SK-N-SH treated with all-trans-retinoic acid at 6 μM for 48 hours (cell line): ENCODE data around the gene ARHGAP18.
A peak's percentile ranks its signal among the peaks of the same experiment; 100 is the strongest.

Experiments
- ATAC-seq: fragments of 200-7000 bp; cut with Tn5 transposase; 3 replicates; pipeline ENCODE4 v1.9.1; 2020; ENCODE audit warnings: mild to moderate bottlenecking, moderate library complexity
- ARNTL ChIP-seq: fragments of 450-650 bp; formaldehyde crosslinking; IDR thresholded peaks from 2 replicates; pipeline ENCODE4 v1.5.0; 2020; ENCODE audit warnings: low read depth, mild to moderate bottlenecking, moderate library complexity, borderline replicate concordance
- BACH2 ChIP-seq: fragments of 250-450 bp; sonication (Bioruptor Pico); IDR thresholded peaks from 2 replicates; pipeline ENCODE4 v1.9.0; 2021; ENCODE audit warnings: mild to moderate bottlenecking, borderline replicate concordance
- CSDC2 ChIP-seq: fragments of 250-450 bp; sonication (Bioruptor Pico); IDR thresholded peaks from 2 replicates; pipeline ENCODE4 v1.5.0; 2020; ENCODE audit warnings: mild to moderate bottlenecking, moderate library complexity
- CSRNP3 ChIP-seq: fragments of 250-450 bp; sonication (Bioruptor Pico); IDR thresholded peaks from 2 replicates; pipeline ENCODE4 v1.5.1; 2021; ENCODE audit warnings: mild to moderate bottlenecking, moderate library complexity
- ESRRG ChIP-seq: fragments of 250-450 bp; sonication (Bioruptor Pico); IDR thresholded peaks from 2 replicates; pipeline ENCODE4 v1.6.1; 2021; ENCODE audit warnings: mild to moderate bottlenecking
- GLIS3 ChIP-seq: fragments of 250-450 bp; sonication (Bioruptor Pico); IDR thresholded peaks from 2 replicates; pipeline ENCODE4 v1.5.0; 2020; ENCODE audit warnings: mild to moderate bottlenecking, moderate library complexity
- ISL1 ChIP-seq: fragments of 250-450 bp; sonication (Bioruptor Pico); IDR thresholded peaks from 2 replicates; pipeline ENCODE4 v2.1.2; 2022; ENCODE audit warnings: mild to moderate bottlenecking, moderate library complexity
- OSR1 ChIP-seq: fragments of 250-450 bp; sonication (Bioruptor Pico); IDR thresholded peaks from 2 replicates; pipeline ENCODE4 v1.8.0; 2022; ENCODE audit warnings: moderate library complexity, mild to moderate bottlenecking, inconsistent platforms
- PATZ1 ChIP-seq: fragments of 250-450 bp; sonication (Bioruptor Pico); IDR thresholded peaks from 2 replicates; pipeline ENCODE4 v1.8.0; 2020; ENCODE audit warnings: mild to moderate bottlenecking, moderate library complexity, borderline replicate concordance
- POU6F1 ChIP-seq: fragments of 250-450 bp; sonication (Bioruptor Pico); IDR thresholded peaks from 2 replicates; pipeline ENCODE4 v1.8.0; 2021; ENCODE audit warnings: low read depth, mild to moderate bottlenecking, moderate library complexity, borderline replicate concordance
- PPARA ChIP-seq: fragments of 250-450 bp; sonication (Bioruptor Pico); IDR thresholded peaks from 2 replicates; pipeline ENCODE4 v1.5.0; 2020; ENCODE audit warnings: mild to moderate bottlenecking, borderline replicate concordance
- RARB ChIP-seq: fragments of 250-450 bp; sonication (Bioruptor Pico); IDR thresholded peaks from 2 replicates; pipeline ENCODE4 v1.8.0; 2021; ENCODE audit warnings: mild to moderate bottlenecking, moderate library complexity
- SNAI2 ChIP-seq: fragments of 250-450 bp; sonication (Bioruptor Pico); IDR thresholded peaks from 2 replicates; pipeline ENCODE4 v1.5.0; 2020; ENCODE audit warnings: mild to moderate bottlenecking, moderate library complexity
- TCF4 ChIP-seq: fragments of 250-450 bp; sonication (Bioruptor Pico); IDR thresholded peaks from 2 replicates; pipeline ENCODE4 v1.8.0; 2021; ENCODE audit warnings: mild to moderate bottlenecking, moderate library complexity, borderline replicate concordance
- TOX ChIP-seq: fragments of 250-450 bp; sonication (Bioruptor Pico); IDR thresholded peaks from 2 replicates; pipeline ENCODE4 v1.8.0; 2021; ENCODE audit warnings: mild to moderate bottlenecking, moderate library complexity, borderline replicate concordance
- ZC3H10 ChIP-seq: fragments of 250-450 bp; sonication (Bioruptor Pico); IDR thresholded peaks from 2 replicates; pipeline ENCODE4 v1.5.1; 2021; ENCODE audit warnings: mild to moderate bottlenecking, moderate library complexity
- ZFP3 ChIP-seq: fragments of 250-450 bp; sonication (Bioruptor Pico); IDR thresholded peaks from 2 replicates; pipeline ENCODE4 v1.5.0; 2020; ENCODE audit warnings: mild to moderate bottlenecking, moderate library complexity
- ZFP30 ChIP-seq: fragments of 450-650 bp; formaldehyde crosslinking; IDR thresholded peaks from 2 replicates; pipeline ENCODE4 v1.5.0; 2022; ENCODE audit warnings: mild to moderate bottlenecking, moderate library complexity
- ZNF565 ChIP-seq: fragments of 450-650 bp; formaldehyde crosslinking; conservative IDR thresholded peaks from 2 replicates; pipeline ENCODE4 v1.5.0; 2020; ENCODE audit warnings: low read depth, mild to moderate bottlenecking, moderate library complexity
- ZNF70 ChIP-seq: fragments of 450-650 bp; formaldehyde crosslinking; IDR thresholded peaks from 2 replicates; pipeline ENCODE4 v1.5.0; 2020; ENCODE audit warnings: mild to moderate bottlenecking, moderate library complexity
- ZNF8 ChIP-seq: fragments of 450-650 bp; formaldehyde crosslinking; IDR thresholded peaks from 2 replicates; pipeline ENCODE4 v1.5.0; 2020; ENCODE audit warnings: mild to moderate bottlenecking, moderate library complexity
- TF ChIP-seq, protein P1 (sequence below): fragments of 250-450 bp; sonication (Bioruptor Pico); IDR thresholded peaks from 2 replicates; pipeline ENCODE4 v1.5.0; 2020; ENCODE audit warnings: mild to moderate bottlenecking, moderate library complexity

The ARHGAP18 gene

DNA sequence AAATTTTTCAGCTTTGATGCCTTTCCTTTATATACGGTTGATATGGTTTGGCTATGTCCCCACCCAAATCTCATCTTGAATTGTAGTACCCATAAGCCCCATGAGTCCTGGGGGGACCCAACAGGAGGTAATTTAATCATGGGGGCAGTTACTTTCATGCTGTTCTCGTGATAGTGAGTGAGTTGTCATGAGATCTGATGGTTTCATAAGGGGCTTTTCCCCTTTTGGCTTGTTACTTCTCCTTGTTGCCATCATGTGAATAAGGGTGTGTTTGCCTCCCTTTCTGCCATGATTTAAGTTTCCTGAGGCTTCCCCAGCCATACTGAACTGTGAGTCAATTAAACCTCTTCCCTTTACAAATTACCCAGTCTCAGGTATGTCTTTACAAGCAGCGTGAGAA, 66.8 kb downstream of the ARHGAP18 start:
- TF ChIP-seq POU6F1 (CRISPR knock-in tag) (no peak), CSRNP3 (CRISPR knock-in tag) (no peak), SNAI2 (CRISPR knock-in tag) (no peak), ZFP30 (CRISPR knock-in tag) (no peak), BACH2 (CRISPR knock-in tag) (no peak), PPARA (no peak), OSR1 (CRISPR knock-in tag) (no peak), ARNTL (no peak), ZNF70 (CRISPR knock-in tag) (no peak), ZC3H10 (CRISPR knock-in tag) (no peak), ZFP3 (CRISPR knock-in tag) (no peak), ESRRG (no peak)
- TF ChIP-seq, all 23 proteins: peak for 0
- ATAC-seq: no peak

GRCh38 chr6:129642322-129642721, 67.7 kb downstream of the ARHGAP18 start:
- no peak for TF ChIP-seq ARNTL
- no peak for TF ChIP-seq PPARA
- no peak for TF ChIP-seq RARB (CRISPR knock-in tag)
- no peak for TF ChIP-seq GLIS3 (CRISPR knock-in tag)
- TF ChIP-seq POU6F1 (CRISPR knock-in tag): no peak
- TF ChIP-seq OSR1 (CRISPR knock-in tag): no peak
- no peak for TF ChIP-seq CSRNP3 (CRISPR knock-in tag)
- no peak for TF ChIP-seq BACH2 (CRISPR knock-in tag)
- TF ChIP-seq ZC3H10 (CRISPR knock-in tag): no peak
- no peak for TF ChIP-seq CSDC2 (CRISPR knock-in tag)
- no peak for TF ChIP-seq ZNF8 (CRISPR knock-in tag)
- TF ChIP-seq, protein P1, sequence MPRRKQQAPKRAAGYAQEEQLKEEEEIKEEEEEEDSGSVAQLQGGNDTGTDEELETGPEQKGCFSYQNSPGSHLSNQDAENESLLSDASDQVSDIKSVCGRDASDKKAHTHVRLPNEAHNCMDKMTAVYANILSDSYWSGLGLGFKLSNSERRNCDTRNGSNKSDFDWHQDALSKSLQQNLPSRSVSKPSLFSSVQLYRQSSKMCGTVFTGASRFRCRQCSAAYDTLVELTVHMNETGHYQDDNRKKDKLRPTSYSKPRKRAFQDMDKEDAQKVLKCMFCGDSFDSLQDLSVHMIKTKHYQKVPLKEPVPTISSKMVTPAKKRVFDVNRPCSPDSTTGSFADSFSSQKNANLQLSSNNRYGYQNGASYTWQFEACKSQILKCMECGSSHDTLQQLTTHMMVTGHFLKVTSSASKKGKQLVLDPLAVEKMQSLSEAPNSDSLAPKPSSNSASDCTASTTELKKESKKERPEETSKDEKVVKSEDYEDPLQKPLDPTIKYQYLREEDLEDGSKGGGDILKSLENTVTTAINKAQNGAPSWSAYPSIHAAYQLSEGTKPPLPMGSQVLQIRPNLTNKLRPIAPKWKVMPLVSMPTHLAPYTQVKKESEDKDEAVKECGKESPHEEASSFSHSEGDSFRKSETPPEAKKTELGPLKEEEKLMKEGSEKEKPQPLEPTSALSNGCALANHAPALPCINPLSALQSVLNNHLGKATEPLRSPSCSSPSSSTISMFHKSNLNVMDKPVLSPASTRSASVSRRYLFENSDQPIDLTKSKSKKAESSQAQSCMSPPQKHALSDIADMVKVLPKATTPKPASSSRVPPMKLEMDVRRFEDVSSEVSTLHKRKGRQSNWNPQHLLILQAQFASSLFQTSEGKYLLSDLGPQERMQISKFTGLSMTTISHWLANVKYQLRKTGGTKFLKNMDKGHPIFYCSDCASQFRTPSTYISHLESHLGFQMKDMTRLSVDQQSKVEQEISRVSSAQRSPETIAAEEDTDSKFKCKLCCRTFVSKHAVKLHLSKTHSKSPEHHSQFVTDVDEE (CRISPR knock-in tag): no peak
- no peak for TF ChIP-seq SNAI2 (CRISPR knock-in tag)
- no peak for TF ChIP-seq TCF4
- no peak for TF ChIP-seq ESRRG
- no peak for TF ChIP-seq ZFP3 (CRISPR knock-in tag)
- TF ChIP-seq ZNF565: no peak
- ATAC-seq: no peak

DNA sequence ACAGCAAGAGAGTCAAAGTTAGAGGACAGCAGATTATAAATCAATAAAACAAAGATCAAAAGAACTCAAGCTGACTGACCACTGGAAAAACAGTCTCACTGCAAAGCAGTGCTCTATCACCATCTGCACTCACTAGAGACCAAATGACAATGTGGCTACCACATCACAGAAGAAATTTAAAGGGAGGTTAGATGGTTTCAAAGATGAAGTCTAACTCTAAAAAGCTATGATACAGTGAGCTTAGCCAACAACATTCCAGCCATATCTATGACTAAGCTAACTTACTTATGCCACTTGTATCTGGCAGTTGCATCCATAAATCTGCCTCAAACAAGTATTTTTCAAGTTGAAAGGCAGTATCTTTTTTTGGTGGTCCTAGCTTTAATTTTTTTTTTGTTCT, 68.6 kb downstream of the ARHGAP18 start:
- ATAC-seq: peak; percentile 78
- TF ChIP-seq ZFP3 (CRISPR knock-in tag): no peak
- peak; percentile 95 for TF ChIP-seq ZC3H10 (CRISPR knock-in tag)
- no peak; the same call in 1 of the 2 replicates for TF ChIP-seq ZNF70 (CRISPR knock-in tag)
- TF ChIP-seq TOX (CRISPR knock-in tag): peak; percentile 50; the same call in 1 of the 2 replicates
- TF ChIP-seq, protein P1 (CRISPR knock-in tag): no peak
- no peak for TF ChIP-seq ZNF565
- TF ChIP-seq ISL1 (CRISPR knock-in tag): peak; percentile 96
- peak; percentile 81; the same call in 1 of the 2 replicates for TF ChIP-seq PATZ1
- no peak for TF ChIP-seq GLIS3 (CRISPR knock-in tag)
